Measurements from ENCODE around the gene HIBCH. TPM values are rescaled to one million over a fixed set of nuclear protein-coding genes. Genes with fewer than 3 reads are reported as not detected.

The HIBCH gene
- total and polyA plus RNA-seq, 2 of the 13 experiments (the other 11 are each of a cell fraction or from before 2014, with no cell fraction given), result 18.8 to 49.5 TPM

DNA sequence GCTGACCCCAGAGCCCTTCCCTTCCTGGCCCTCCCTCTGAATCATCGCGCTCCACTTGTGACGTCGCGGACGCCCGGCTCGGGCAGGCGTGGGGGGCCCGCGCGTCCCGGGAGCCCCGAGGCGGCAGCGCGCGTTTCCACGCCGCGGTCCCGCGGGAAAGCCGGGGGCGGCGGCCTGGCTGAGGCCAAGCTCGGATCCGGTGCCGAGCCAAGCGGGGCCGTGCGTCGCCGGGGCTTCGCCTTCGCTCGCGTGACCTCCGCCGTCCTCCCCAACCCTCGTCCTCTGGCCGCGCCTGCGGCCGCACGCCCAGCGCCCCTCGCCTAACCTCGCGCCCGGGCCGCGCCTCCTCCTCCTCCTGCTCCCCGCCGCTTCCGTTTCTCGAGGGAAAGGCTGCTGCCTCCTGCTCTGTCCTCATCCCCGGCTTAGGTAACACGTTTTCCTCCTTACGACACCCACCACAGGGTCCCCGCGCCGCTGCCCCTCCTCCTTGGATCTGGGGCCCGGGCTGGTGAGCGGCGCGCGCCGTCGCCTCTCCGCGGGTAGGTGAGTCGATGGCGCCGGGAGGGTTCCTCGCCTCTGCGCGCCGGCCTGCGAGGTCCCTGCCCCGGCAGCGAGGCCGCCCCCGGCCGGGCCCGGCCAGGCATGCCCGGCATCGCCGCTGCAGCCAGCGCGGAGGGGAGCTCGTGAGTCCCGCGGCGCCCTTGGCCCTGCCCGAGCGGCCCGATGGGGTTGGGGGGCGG lies 24.1 kb upstream of the HIBCH start, which contains the start of gene INPP1 (continued):
- TF ChIP-seq, protein P1, sequence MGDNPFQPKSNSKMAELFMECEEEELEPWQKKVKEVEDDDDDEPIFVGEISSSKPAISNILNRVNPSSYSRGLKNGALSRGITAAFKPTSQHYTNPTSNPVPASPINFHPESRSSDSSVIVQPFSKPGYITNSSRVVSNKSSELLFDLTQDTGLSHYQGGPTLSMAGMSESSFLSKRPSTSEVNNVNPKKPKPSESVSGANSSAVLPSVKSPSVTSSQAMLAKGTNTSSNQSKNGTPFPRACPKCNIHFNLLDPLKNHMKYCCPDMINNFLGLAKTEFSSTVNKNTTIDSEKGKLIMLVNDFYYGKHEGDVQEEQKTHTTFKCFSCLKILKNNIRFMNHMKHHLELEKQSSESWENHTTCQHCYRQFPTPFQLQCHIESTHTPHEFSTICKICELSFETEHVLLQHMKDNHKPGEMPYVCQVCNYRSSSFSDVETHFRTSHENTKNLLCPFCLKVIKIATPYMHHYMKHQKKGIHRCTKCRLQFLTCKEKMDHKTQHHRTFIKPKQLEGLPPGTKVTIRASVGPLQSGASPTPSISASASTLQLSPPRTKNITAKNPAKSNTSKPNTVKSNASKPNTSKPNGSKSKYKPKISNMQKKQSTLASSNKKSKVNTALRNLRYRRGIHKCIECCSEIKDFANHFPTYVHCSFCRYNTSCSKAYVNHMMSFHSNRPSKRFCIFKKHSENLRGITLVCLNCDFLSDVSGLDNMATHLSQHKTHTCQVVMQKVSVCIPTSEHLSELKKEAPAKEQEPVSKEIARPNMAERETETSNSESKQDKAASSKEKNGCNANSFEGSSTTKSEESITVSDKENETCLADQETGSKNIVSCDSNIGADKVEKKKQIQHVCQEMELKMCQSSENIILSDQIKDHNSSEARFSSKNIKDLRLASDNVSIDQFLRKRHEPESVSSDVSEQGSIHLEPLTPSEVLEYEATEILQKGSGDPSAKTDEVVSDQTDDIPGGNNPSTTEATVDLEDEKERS (CRISPR knock-in tag; IDR thresholded peaks at IDR 0.05), result no peak
- TF ChIP-seq ZNF382 (CRISPR knock-in tag; IDR thresholded peaks at IDR 0.05; ENCODE audit: borderline replicate concordance), result no peak
- TF ChIP-seq SRY (CRISPR knock-in tag; IDR thresholded peaks at IDR 0.05), result peak; percentile 94
- peak; percentile 53 for TF ChIP-seq ZNF839 (CRISPR knock-in tag; IDR thresholded peaks at IDR 0.05; ENCODE audit: borderline replicate concordance)
- peak; percentile 59; the same call in 1 of the 2 replicates for TF ChIP-seq MXD4 (CRISPR knock-in tag; IDR thresholded peaks at IDR 0.05)
- no peak for TF ChIP-seq U2AF1 (optimal IDR thresholded peaks at IDR 0.05; ENCODE audit: low read depth, low read length)
- no peak for TF ChIP-seq ZNF737 (CRISPR knock-in tag; IDR thresholded peaks at IDR 0.05; ENCODE audit: borderline replicate concordance)
- TF ChIP-seq, protein P2, sequence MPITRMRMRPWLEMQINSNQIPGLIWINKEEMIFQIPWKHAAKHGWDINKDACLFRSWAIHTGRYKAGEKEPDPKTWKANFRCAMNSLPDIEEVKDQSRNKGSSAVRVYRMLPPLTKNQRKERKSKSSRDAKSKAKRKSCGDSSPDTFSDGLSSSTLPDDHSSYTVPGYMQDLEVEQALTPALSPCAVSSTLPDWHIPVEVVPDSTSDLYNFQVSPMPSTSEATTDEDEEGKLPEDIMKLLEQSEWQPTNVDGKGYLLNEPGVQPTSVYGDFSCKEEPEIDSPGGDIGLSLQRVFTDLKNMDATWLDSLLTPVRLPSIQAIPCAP (CRISPR knock-in tag; IDR thresholded peaks at IDR 0.05; ENCODE audit: low read depth), result 0 out of 2 replicates have a peak, but pooled peaks have one; percentile 86
- TF ChIP-seq, protein P3, sequence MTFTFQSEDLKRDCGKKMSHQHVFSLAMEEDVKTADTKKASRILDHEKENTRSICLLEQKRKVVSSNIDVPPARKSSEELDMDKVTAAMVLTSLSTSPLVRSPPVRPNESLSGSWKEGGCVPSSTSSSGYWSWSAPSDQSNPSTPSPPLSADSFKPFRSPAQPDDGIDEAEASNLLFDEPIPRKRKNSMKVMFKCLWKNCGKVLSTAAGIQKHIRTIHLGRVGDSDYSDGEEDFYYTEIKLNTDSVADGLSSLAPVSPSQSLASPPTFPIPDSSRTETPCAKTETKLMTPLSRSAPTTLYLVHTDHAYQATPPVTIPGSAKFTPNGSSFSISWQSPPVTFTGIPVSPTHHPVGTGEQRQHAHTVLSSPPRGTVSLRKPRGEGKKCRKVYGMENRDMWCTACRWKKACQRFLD (CRISPR knock-in tag; IDR thresholded peaks at IDR 0.05; ENCODE audit: borderline replicate concordance), result peak; percentile 89
- TF ChIP-seq KLF15 (CRISPR knock-in tag; IDR thresholded peaks at IDR 0.05; ENCODE audit: borderline replicate concordance), result peak; percentile 62; the same call in 1 of the 2 replicates
- peak; percentile 98 for TF ChIP-seq ZNF546 (CRISPR knock-in tag; conservative IDR thresholded peaks at IDR 0.05)
- peak; percentile 89; the same call in 1 of the 2 replicates for TF ChIP-seq ZNF607 (CRISPR knock-in tag; IDR thresholded peaks at IDR 0.05; ENCODE audit: borderline replicate concordance)
- no peak for TF ChIP-seq ZFP36L1 (CRISPR knock-in tag; IDR thresholded peaks at IDR 0.05)
- no peak for TF ChIP-seq SMARCE1 (IDR thresholded peaks at IDR 0.05; ENCODE audit: borderline replicate concordance)
- TF ChIP-seq, protein P4, sequence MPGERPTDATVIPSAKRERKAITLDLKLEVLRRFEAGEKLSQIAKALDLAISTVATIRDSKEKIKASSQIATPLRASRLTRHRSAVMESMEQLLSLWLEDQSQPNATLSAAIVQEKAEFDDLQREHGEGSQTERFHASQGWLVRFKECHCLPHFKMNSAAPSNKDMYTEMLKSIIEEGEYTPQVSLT (CRISPR knock-in tag; IDR thresholded peaks at IDR 0.05; ENCODE audit: borderline replicate concordance, low read depth), result no peak
- TF ChIP-seq, protein P5, sequence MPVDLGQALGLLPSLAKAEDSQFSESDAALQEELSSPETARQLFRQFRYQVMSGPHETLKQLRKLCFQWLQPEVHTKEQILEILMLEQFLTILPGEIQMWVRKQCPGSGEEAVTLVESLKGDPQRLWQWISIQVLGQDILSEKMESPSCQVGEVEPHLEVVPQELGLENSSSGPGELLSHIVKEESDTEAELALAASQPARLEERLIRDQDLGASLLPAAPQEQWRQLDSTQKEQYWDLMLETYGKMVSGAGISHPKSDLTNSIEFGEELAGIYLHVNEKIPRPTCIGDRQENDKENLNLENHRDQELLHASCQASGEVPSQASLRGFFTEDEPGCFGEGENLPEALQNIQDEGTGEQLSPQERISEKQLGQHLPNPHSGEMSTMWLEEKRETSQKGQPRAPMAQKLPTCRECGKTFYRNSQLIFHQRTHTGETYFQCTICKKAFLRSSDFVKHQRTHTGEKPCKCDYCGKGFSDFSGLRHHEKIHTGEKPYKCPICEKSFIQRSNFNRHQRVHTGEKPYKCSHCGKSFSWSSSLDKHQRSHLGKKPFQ (CRISPR knock-in tag; IDR thresholded peaks at IDR 0.05; ENCODE audit: insufficient replicate concordance), result no peak
- TF ChIP-seq, protein P6, sequence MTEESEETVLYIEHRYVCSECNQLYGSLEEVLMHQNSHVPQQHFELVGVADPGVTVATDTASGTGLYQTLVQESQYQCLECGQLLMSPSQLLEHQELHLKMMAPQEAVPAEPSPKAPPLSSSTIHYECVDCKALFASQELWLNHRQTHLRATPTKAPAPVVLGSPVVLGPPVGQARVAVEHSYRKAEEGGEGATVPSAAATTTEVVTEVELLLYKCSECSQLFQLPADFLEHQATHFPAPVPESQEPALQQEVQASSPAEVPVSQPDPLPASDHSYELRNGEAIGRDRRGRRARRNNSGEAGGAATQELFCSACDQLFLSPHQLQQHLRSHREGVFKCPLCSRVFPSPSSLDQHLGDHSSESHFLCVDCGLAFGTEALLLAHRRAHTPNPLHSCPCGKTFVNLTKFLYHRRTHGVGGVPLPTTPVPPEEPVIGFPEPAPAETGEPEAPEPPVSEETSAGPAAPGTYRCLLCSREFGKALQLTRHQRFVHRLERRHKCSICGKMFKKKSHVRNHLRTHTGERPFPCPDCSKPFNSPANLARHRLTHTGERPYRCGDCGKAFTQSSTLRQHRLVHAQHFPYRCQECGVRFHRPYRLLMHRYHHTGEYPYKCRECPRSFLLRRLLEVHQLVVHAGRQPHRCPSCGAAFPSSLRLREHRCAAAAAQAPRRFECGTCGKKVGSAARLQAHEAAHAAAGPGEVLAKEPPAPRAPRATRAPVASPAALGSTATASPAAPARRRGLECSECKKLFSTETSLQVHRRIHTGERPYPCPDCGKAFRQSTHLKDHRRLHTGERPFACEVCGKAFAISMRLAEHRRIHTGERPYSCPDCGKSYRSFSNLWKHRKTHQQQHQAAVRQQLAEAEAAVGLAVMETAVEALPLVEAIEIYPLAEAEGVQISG (CRISPR knock-in tag; IDR thresholded peaks at IDR 0.05), result peak; percentile 68
- TF ChIP-seq SUZ12 (IDR thresholded peaks at IDR 0.05; ENCODE audit: low read depth, low read length), result no peak
